Glomerular visceral epithelial cell (primary cell): ENCODE results near the gene MROH2A.

ENCODE experiments used
- DNase-seq: peaks from one replicate; pipeline ENCODE4 v3.0.0-alpha.2; 2016; ENCODE audit errors: extremely low spot score

Gene MROH2A

GRCh38 chr2:233761040-233761769, 16.9 kb upstream of the MROH2A start:
- DNase-seq, result no peak

DNA sequence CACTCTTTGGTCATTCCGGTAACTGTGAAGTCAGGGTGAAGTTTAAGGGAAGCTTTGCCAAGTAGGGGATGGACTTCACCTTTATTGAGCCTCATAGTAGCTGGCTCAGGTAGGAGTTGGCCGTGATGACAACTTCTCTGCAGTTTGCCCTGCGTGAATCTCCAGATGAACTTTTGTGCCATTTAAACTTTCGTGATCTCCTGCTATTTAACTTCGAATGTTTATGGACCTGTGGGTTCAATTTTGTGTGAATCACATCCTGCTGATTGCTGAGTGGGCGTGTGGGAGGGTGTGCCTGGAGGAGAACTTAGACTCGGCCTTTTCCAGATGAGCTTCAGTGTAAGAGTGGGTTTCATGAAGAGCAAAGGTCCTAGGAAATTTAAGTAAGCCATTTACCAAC, 13.9 kb upstream of the MROH2A start:
- DNase-seq, result peak; percentile 36

- DNase-seq, result no peak
Measured at GRCh38 chr2:233764761-233765160, 13.4 kb upstream of the MROH2A start.

DNA sequence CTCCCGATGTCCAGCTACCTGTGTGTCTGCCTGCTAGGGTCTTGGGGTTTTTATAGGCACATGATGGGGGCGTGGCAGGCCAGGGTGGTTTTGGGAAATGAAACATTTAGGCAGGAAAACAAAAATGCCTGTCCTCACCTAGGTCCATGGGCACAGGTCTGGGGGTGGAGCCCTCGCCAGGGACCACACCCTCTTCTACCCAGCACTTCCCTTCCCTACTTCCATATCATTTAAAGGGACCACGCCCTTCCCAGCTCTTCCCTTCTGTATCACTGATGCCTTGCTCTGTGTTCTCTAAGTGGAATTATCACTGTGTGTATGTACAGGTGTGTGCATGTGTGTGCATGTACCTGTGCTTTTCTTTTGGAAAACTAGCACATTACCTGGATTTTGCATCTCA, 11.7 kb upstream of the MROH2A start:
- no peak for DNase-seq

- DNase-seq, result no peak
Measured at GRCh38 chr2:233768076-233768475, 10.1 kb upstream of the MROH2A start.

DNA sequence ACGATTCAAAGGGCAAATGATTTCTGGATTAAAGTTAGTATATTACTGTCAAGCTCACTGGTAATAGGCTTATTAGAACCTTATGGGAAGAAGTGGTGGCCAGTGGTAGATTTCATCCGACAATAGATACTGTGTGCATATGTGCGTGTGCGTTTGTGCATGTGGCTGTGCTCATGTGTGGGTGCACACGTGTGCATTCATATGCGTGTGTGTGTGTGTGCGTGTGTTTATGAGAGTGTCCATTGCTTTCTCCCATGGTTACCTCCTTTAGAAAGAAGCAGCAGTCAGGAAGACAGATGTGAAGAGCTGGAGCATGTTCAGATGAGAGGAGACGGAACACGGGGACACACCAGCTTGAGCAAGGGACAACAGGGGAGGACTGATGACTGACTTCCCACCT, 8.9 kb upstream of the MROH2A start:
- no peak for DNase-seq

DNA sequence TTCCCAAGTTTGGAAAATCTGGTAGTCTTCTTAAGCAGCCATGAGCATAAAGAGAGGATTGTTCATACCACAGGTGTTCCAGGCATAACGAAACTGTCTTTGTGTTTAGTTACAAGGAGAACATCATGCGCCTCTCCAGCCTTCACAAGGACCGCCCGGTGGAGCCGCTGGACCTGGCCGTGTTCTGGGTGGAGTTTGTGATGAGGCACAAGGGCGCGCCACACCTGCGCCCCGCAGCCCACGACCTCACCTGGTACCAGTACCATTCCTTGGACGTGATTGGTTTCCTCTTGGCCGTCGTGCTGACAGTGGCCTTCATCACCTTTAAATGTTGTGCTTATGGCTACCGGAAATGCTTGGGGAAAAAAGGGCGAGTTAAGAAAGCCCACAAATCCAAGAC, 6.0 kb upstream of the MROH2A start:
- no peak for DNase-seq

- no peak for DNase-seq
Measured at GRCh38 chr2:233772583-233772982, 5.5 kb upstream of the MROH2A start.

GRCh38 chr2:233773854-233774253, 4.3 kb upstream of the MROH2A start:
- no peak for DNase-seq

- DNase-seq, result no peak
Measured at GRCh38 chr2:233775414-233775813, 2.7 kb upstream of the MROH2A start.

GRCh38 chr2:233779722-233780121, 1.6 kb downstream of the MROH2A start:
- no peak for DNase-seq

DNA sequence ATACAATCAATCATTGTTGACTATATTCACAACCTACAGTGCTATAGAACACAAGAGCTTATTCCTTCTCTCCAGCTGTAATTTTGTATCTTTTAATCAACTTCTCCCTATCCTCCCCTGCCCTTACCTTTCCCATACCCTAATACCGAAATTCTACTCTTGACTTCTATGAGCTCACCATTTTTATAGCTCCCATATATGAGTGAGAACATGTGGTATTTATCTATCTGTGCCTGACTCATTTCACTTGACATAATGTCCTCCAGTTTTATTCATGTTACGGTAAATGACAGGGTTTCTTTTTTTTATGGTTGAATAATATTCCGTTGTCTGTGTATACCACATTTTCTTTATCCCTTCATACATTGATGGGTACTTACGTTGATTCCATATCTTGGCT, 2.6 kb downstream of the MROH2A start:
- DNase-seq, result no peak

DNA sequence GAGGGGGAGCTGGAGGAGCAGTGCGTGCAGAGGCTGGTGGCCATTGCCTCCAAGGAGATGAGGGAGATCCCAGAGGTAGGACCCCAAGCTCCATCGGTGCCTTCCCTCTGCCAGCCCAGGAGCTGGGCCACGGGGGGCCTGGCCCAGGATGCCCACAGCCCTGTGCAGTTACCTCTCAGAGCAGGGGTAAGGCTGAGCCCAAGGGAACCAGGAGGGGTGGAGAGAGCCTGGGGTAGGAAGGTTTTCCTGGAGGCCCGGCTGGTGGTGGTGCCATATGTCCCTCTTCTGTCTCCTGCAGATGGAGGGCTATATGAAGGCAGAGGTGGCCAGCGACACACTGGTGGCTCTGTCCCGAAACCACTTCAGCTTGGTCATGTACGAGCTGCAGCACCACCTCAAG, 11.4 kb downstream of the MROH2A start:
- no peak for DNase-seq

- no peak for DNase-seq
Measured at GRCh38 chr2:233791151-233791882, 13.2 kb downstream of the MROH2A start.

- no peak for DNase-seq
Measured at GRCh38 chr2:233791883-233792329, 13.8 kb downstream of the MROH2A start.

DNA sequence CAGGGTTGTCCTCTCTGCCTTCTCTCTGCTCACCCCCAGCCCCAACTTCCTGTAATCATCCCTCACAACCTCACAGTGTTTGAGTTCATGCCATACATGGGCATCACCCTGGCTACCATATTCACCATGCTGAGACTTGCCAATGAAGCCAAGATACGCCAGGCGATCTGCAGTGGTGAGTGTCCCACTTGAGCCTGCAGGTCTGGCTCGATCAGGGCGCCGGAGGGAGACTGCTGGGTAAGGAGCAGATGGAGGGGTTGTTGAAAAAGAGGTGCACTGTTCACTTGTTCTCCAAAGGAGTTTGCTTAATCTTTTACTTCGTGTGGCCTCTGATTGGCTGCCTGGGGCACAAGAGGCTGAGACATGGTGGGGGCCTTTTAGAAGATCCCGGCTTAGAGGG, 14.6 kb downstream of the MROH2A start:
- no peak for DNase-seq

GRCh38 chr2:233793465-233794127, 15.5 kb downstream of the MROH2A start:
- DNase-seq, result no peak

DNA sequence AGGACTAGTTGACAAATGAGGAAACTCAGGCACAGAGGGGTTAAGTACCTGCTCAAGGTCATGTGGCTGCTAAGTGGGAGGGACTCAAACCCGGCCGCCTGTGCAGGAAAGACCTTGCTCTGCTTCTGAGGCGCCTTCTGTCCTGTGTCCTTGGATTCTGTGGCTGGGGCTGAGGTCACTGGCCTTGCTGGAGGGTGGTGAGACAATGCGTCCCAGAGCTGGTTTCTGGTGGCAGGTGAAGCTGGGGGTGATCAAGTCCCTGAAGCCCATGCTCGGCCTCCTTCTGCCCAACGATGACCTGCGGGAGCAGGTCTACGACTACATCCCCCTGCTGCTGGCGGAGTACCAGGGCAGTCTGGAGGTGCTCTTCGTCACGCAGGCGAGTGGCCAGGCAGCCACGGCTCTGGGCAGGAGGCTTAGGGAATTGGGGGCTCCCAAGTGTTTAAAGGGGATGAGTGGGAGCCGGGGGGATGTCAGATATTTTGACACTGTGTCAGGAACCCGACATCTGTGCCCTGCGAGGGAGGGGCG, 16.1 kb downstream of the MROH2A start:
- DNase-seq, result no peak

DNA sequence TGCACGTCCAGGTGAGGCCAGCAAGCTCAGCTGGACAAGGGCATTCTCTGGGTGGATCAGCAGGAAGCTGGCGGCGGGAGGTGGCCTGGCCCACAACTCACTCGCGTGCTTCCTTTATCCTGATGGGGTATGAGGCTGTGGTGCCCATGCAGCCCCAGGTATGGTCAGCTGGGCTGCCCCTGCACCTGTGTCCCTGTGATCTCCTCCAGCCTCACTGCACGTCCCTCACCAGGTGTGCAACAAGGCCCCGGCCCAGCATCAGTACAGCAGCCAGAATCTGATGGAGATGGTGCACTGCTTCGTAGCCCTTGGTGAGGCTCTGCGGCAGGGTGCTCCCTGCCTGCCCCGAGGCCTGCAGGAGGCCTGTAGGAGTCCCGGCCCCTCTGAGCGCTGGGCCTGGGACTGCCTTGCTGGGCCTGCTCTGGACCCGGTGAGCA, 17.6 kb downstream of the MROH2A start:
- DNase-seq, result no peak

- DNase-seq, result no peak
Measured at GRCh38 chr2:233796254-233796653, 18.1 kb downstream of the MROH2A start.

- no peak for DNase-seq
Measured at GRCh38 chr2:233798335-233799086, 20.4 kb downstream of the MROH2A start.
